Measurements from ENCODE around the gene SLC22A1.
"Not testable (repeated sequence)": the region's sequence is repeated elsewhere in the genome, so short reads cannot be mapped to it uniquely, and the experiment has no call there.

Gene SLC22A1

DNA sequence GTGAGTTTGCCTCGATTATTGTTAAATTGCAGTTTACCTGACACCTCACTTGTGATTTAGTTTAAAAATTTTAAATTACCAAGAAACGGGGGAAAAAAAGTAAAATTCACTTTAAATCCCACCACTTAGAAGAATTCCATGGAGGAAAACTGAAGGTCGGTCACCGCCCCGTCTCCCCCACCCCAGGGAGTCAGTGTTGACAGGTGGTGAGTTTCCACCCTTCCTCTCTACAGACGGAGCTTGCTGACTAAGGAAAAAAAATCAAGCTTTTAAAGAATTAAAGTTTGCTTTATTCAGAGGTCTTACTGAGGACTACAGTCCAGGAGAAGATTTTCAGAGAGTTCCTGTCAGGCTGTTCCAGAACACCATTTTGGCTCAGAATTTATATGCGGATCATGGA lies 42.3 kb downstream of the SLC22A1 start:
- no peak overlapping the region for H3K27ac ChIP-seq (ENCODE audit: extremely low read depth, low read depth, low read length)
- H3K9me3 ChIP-seq (ENCODE audit: control insufficient read depth, insufficient read depth, low read depth, low read length), result no peaks in the 10 kb centered on the region
- TF ChIP-seq HOXD13 (CRISPR knock-in tag; IDR thresholded peaks at IDR 0.05; ENCODE audit: borderline replicate concordance) (no peak), ZNF626 (tag by site-specific recombination; IDR thresholded peaks at IDR 0.05) (no peak), FEZF1 (tag by site-specific recombination; IDR thresholded peaks at IDR 0.05) (no peak)
- ChIA-PET CTCF (no interaction called here), POLR2A (no interaction called here)
- H3K4me1 ChIP-seq (ENCODE audit: control insufficient read depth, insufficient read depth, low read length), result 0 out of 2 replicates have a peak, but pooled peaks cover 3% of the 10 kb centered on the region
- H3K36me3 ChIP-seq (ENCODE audit: control insufficient read depth in 2 of 2, insufficient read depth in 1 of 2, low read length in 2 of 2), result no peaks in the 10 kb centered on the region
- H3K4me3 ChIP-seq (ENCODE audit: low read depth, low read length), result no peak overlapping the region

DNA sequence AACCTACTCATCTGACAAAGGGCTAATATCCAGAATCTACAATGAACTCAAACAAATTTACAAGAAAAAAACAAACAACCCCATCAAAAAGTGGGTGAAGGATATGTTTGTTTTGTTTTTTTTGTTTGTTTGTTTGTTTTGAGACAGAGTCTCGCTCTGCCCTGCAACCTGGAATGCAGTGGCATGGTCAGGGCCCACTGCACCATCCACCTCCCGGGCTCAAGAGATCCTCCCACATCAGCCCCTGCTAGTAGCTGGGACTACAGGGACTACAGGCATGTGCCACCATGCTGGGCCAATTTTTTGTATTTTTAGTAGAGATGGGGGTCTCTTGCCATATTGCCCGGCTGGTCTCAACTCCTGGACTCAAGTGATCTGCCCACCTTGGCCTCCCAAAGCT lies 44.3 kb downstream of the SLC22A1 start:
- H3K4me1 ChIP-seq (ENCODE audit: control insufficient read depth, insufficient read depth, low read length); H3K4me3 ChIP-seq (ENCODE audit: low read depth, low read length); H3K36me3 ChIP-seq (ENCODE audit: control insufficient read depth in 2 of 2, insufficient read depth in 1 of 2, low read length in 2 of 2); H3K9me3 ChIP-seq (ENCODE audit: control insufficient read depth, insufficient read depth, low read depth, low read length); H3K27ac ChIP-seq (ENCODE audit: extremely low read depth, low read depth, low read length); POLR2A ChIA-PET: not testable (repeated sequence)
- CTCF ChIA-PET, result interaction anchor here (0.6 kb wide), 1 partner anchor 112 kb away, joined by 3 read pairs; no protein-coding TSS in a partner anchor

DNA sequence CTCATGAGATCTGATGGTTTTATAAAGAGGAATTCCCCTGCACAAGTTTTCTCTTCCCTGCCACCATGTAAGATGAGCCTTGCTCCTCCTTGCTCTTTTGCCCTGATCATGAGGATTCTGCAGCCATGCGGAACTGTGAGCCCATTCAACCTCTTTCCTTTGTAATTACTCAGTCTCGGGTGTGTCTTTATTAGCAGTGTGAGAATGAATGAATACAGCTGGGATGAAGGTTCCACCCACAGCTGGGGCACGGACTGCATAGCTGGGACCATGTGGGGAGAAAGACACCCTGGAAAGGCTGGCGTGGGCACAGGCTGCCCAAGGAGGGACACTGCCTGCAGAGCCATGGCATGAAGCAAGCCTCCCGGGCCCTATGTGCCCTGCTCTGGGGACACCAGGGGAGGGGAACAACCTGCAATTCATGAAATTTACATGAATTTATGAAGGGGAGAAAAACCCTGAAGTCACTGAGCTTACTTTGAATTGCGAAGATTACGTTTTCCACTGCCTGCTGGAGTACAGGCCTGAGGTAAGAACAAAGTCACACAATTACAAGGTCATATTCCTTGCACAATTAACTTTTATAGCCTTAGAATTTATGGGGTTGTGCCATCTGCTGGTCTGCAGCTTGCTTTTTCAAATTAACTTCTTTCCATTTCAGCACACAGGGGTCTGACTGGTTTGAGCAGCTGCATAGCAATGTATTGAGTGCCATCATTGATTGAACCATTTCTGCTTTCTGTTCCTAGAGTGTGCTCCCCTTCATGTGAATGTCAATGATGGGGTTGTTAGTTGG lies 46.2 kb downstream of the SLC22A1 start:
- Histone ChIP-seq H3K27ac (ENCODE audit: extremely low read depth, low read depth, low read length) (no peak overlapping the region), H3K36me3 (ENCODE audit: control insufficient read depth in 2 of 2, insufficient read depth in 1 of 2, low read length in 2 of 2) (no peaks in the 10 kb centered on the region), H3K4me1 (ENCODE audit: control insufficient read depth, insufficient read depth, low read length) (0 out of 2 replicates have a peak, but pooled peaks cover 3% of the 10 kb centered on the region), H3K4me3 (ENCODE audit: low read depth, low read length) (no peak overlapping the region), H3K9me3 (ENCODE audit: control insufficient read depth, insufficient read depth, low read depth, low read length) (no peaks in the 10 kb centered on the region)
- CTCF ChIA-PET, result interaction anchor here (0.6 to 1.1 kb wide), 4 partner anchors 9 to 543 kb away, joined by 3 to 4 read pairs (median 3); no protein-coding TSS in a partner anchor
- POLR2A ChIA-PET, result no interaction called here
- 0 out of 2 replicates have a peak, but pooled peaks have one; percentile 18 for TF ChIP-seq ZNF18 (tag by site-specific recombination; IDR thresholded peaks at IDR 0.05)
- peak; percentile 72 for TF ChIP-seq FEZF1 (tag by site-specific recombination; IDR thresholded peaks at IDR 0.05)
- TF ChIP-seq ZNF248 (tag by site-specific recombination; IDR thresholded peaks at IDR 0.05), result no peak
- no peak for TF ChIP-seq EGR2 (tag by site-specific recombination; IDR thresholded peaks at IDR 0.05; ENCODE audit: low read depth)
- TF ChIP-seq ZNF843 (tag by site-specific recombination; IDR thresholded peaks at IDR 0.05), result peak; percentile 48; the same call in 1 of the 2 replicates
- TF ChIP-seq OSR2 (tag by site-specific recombination; IDR thresholded peaks at IDR 0.05), result peak; percentile 48
- no peak for TF ChIP-seq SALL2 (tag by site-specific recombination; IDR thresholded peaks at IDR 0.05; ENCODE audit: borderline replicate concordance)
- peak; percentile 27; the same call in 1 of the 2 replicates for TF ChIP-seq ZSCAN30 (tag by site-specific recombination; IDR thresholded peaks at IDR 0.05)
- TF ChIP-seq ZIC2 (tag by site-specific recombination; IDR thresholded peaks at IDR 0.05), result 0 out of 2 replicates have a peak, but pooled peaks have one; percentile 10
- TF ChIP-seq PRDM6 (tag by site-specific recombination; IDR thresholded peaks at IDR 0.05), result peak; percentile 77
- TF ChIP-seq, protein P1, sequence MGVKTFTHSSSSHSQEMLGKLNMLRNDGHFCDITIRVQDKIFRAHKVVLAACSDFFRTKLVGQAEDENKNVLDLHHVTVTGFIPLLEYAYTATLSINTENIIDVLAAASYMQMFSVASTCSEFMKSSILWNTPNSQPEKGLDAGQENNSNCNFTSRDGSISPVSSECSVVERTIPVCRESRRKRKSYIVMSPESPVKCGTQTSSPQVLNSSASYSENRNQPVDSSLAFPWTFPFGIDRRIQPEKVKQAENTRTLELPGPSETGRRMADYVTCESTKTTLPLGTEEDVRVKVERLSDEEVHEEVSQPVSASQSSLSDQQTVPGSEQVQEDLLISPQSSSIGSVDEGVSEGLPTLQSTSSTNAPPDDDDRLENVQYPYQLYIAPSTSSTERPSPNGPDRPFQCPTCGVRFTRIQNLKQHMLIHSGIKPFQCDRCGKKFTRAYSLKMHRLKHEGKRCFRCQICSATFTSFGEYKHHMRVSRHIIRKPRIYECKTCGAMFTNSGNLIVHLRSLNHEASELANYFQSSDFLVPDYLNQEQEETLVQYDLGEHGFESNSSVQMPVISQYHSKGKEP (tag by site-specific recombination; IDR thresholded peaks at IDR 0.05), result peak; percentile 78
- 0 out of 2 replicates have a peak, but pooled peaks have one; percentile 24 for TF ChIP-seq ZBTB17 (tag by site-specific recombination; IDR thresholded peaks at IDR 0.05)
- TF ChIP-seq ZBTB8A (tag by site-specific recombination; IDR thresholded peaks at IDR 0.05), result 0 out of 2 replicates have a peak, but pooled peaks have one; percentile 28
